Lower leg skin (tissue), 4 donors: ENCODE results near the gene GPN3. TPM values are rescaled to one million over a fixed set of nuclear protein-coding genes. Genes with fewer than 3 reads are reported as not detected.
A peak's percentile ranks its signal among the peaks of the same experiment; 100 is the strongest.

Experiments used
- DNase-seq, 2 donors: peaks; one replicate each; pipeline ENCODE4 v3.0.0-alpha.2; 2019; ENCODE audit warnings: low spot score in 2 of 2
- H3K4me3 ChIP-seq: fragments of 200-600 bp; sonication (generic); 2 replicates; pipeline ENCODE4 v1.5.1; 2017; ENCODE audit warnings: mild to moderate bottlenecking, low read depth; ENCODE audit not compliant: poor library complexity, severe bottlenecking
- POLR2A ChIP-seq, 2 donors: fragments of 450-650 bp; IDR thresholded peaks; one replicate each; pipeline ENCODE4 v1.6.1; 2016 to 2017; ENCODE audit warnings: antibody characterized with exemption in 2 of 2, mild to moderate bottlenecking in 1 of 2, moderate library complexity in 1 of 2
- WGBS, 2 donors: methylation state at CpG; one replicate each; pipeline ENCODE4 v1.1.5; 2018; 5-methylcytosine and 5-hydroxymethylcytosine counted together
- intact Hi-C: fragments of 100-400 bp; cut with DNase I; formaldehyde crosslinking; loops from one replicate; pipeline ENCODE4 v1.15.0; 2023; ENCODE audit warnings: low total_unique reads
- total RNA-seq, 4 donors: library from RNA; depleted of rRNA; stranded (reverse); fragments of >200 nt; gene quantifications; one replicate each; pipeline ENCODE4 v1.1.0, GENCODE V29; 2016
- TF ChIP-seq, protein P1 (sequence below), 3 donors: fragments of 450-650 bp; IDR thresholded peaks; one replicate each; pipeline ENCODE4 v1.5.1; 2016; ENCODE audit warnings: antibody characterized with exemption in 3 of 3, mild to moderate bottlenecking in 3 of 3, moderate library complexity in 2 of 3

Gene GPN3
- 10 to 100 TPM; 12.2 to 16.2 (median 14.5) TPM for total RNA-seq

DNA sequence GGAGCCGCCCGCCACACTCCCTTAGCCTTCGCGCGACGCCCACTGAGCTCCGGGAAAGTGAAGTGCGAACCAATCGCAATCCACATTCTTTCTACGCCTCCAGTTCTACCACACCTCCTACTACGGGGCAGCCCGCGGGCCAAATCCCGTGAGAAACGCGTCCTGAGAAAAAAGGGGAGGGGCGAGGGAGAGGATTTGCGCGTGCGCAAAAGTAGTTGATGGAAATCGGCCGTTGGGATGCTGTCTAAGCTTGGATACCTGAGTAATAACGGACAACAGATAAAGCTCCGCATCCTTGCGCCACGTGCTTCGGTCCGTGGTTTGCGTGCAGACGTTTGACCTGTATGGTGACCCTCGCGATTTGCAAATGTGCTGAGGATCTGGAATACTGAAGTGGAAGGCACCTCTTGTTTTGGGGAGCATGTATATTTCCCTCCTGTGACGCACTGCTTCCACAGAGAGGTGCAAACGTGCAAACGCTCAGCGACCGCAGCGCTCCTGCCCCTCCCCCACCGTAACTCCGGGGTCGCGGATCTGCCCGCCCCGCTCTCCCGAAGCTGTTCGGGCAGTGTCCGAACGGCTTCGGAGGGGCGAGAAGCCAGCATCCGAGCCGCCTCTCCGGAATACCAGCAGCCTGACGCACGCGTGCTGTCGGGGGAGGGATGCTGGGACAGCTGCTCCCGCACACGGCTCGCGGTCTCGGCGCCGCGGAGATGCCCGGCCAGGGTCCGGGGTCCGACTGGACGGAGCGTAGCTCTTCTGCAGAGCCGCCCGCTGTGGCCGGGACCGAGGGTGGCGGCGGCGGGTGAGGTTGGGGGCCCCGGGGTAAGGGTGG lies at the start of gene GPN3, which contains the start of gene FAM216A:
TSS of gene GPN3 (minus strand) at position 44 of the 835 bp plus-strand sequence. CDS start 54 bp downstream, outside the sequence.
TSS of gene FAM216A (plus strand) at position 632 of the 835 bp plus-strand sequence. CDS start at position 663, 31 bp downstream.
- intact Hi-C loops = loop anchor here (10.0 kb wide), 1 partner anchor 136 kb away; no protein-coding TSS in a partner anchor
- WGBS, 2 donors = 0% methylated on average over 77 to 78 of the region's 78 CpGs
- TF ChIP-seq, protein P1, sequence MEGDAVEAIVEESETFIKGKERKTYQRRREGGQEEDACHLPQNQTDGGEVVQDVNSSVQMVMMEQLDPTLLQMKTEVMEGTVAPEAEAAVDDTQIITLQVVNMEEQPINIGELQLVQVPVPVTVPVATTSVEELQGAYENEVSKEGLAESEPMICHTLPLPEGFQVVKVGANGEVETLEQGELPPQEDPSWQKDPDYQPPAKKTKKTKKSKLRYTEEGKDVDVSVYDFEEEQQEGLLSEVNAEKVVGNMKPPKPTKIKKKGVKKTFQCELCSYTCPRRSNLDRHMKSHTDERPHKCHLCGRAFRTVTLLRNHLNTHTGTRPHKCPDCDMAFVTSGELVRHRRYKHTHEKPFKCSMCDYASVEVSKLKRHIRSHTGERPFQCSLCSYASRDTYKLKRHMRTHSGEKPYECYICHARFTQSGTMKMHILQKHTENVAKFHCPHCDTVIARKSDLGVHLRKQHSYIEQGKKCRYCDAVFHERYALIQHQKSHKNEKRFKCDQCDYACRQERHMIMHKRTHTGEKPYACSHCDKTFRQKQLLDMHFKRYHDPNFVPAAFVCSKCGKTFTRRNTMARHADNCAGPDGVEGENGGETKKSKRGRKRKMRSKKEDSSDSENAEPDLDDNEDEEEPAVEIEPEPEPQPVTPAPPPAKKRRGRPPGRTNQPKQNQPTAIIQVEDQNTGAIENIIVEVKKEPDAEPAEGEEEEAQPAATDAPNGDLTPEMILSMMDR (IDR thresholded peaks at IDR 0.05) = no peak
- no peak for TF ChIP-seq POLR2A (IDR thresholded peaks at IDR 0.05)
- H3K4me3 ChIP-seq = peak within 1 kb of the TSS; percentile 53
- DNase-seq = peak; percentile 97 to 99

DNA sequence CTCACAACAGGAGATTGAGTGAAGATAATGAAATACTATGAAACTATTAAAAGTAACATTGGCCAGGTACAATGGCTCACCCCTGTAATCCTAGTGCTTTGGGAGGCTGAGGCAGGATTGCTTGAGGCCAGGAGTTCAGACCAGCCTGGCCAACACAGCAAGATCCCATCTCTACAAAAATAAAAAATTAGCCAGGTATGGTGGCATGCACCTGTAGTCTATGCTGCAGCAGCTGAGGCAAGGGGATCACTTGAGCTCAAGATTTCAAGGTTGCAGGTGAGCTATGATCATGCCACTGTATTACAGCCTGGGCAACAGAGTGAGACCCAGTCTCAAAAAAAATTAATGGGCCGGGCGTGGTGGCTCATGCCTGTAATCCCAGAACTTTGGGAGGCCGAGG lies 48.9 kb upstream of the GPN3 start:
- TF ChIP-seq POLR2A (IDR thresholded peaks at IDR 0.05) = no peak
- TF ChIP-seq, protein P1 (IDR thresholded peaks at IDR 0.05) = no peak
- H3K4me3 ChIP-seq = no peak overlapping the region
- intact Hi-C loops = no loop called here
- no peak for DNase-seq
- WGBS, 2 donors = 92 to 98% methylated on average over 3 of the region's 3 CpGs

DNA sequence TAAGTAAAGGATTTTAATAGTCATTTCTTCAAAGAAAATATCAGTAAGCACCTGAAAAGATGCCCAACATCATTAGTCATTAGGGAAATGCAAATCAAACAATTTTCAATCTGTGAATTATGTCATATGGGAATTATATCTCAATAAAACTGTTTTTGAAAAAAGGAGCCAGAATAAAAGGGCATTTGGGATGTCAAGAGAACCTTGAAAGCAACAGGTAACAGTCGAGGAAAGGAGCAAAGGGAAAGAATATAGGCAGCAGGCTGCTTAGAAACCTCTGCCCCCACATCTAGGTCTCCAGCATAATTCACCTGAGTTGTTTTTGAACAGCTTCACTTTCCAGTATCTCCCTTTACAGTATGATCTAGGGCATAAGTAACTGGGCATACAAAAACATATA lies 46.3 kb upstream of the GPN3 start:
- WGBS, 2 donors = 63 to 76% methylated on average over 1 of the region's 1 CpG
- DNase-seq = no peak
- intact Hi-C loops = loop anchor here (5.0 kb wide), 1 partner anchor 83 kb away; no protein-coding TSS in a partner anchor
- no peak for TF ChIP-seq POLR2A (IDR thresholded peaks at IDR 0.05)
- TF ChIP-seq, protein P1 (IDR thresholded peaks at IDR 0.05) = no peak
- H3K4me3 ChIP-seq = no peak overlapping the region

DNA sequence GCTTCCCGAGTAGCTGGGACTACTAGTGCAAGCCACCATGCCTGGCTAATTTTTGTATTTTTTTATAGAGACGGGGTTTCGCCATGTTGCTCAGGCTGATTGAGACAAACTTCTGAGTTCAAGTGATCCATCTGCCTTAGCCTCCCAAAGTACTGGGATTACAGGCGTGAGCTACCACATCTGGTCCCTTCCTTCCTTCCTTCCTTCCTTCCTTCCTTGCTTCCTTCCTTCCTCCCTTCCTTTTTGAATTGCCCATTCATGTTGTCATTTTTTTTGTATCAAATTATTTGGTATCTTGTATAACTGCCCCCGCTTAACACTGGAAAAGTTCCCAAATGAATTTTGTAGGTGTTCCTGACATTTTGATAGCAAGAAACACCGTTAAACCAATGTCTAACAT lies 45.8 kb upstream of the GPN3 start:
- TF ChIP-seq POLR2A (IDR thresholded peaks at IDR 0.05) = no peak
- WGBS, 2 donors = 77 to 78% methylated on average over 6 of the region's 6 CpGs
- no peak overlapping the region for H3K4me3 ChIP-seq
- no peak for DNase-seq
- intact Hi-C loops = loop anchor here (5.0 kb wide), 1 partner anchor 83 kb away; no protein-coding TSS in a partner anchor

DNA sequence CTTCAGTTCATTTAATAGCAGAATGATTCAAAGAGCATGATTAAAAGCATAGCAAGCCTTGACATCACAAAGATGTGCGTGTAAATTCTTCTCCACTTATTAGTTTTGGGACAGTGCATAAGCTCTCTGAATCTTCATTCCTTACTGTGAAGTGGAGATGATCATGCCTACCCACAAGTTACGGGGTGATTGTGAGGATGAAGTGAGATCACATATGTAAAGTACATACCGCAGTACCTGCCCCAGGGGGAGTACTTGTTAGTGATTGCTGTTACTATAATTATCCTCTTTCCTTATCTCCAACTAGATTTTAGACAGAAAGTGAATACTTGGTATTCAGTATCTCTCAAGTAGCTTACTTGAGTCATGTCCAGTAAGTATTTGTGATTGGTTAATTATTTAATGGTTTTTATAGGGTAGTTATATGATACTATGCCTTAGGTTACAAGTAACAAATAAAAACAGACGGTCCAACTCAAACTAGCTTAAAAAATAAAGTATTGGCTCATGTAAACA lies 40.1 kb upstream of the GPN3 start:
- DNase-seq = no peak
- H3K4me3 ChIP-seq = no peak overlapping the region
- intact Hi-C loops = no loop called here
- no peak for TF ChIP-seq POLR2A (IDR thresholded peaks at IDR 0.05)
- 71 to 82% methylated on average over 4 of the region's 4 CpGs for WGBS, 2 donors

DNA sequence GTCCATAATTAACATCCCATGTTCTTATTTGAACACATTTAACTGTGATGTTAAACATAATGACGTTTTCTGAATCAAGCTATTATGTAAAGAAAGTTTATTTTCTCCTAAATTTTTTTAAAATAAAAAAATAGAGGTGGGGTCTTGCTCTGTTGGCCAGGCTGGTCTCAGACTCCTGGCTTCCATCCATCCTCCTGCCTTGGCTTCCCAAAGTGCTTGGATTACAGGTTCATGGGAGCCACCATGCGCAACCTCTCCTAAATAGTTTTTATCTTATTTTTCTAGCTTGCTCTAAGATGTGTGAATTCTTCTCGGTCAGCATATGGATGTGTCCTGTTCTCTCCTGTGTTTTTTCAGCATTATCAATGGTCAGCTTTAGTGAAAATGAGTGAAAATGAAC lies 37.3 kb upstream of the GPN3 start:
- DNase-seq = no peak
- no peak for TF ChIP-seq POLR2A (IDR thresholded peaks at IDR 0.05)
- TF ChIP-seq, protein P1 (IDR thresholded peaks at IDR 0.05) = no peak
- H3K4me3 ChIP-seq = no peak overlapping the region
- 81% methylated on average over 3 of the region's 3 CpGs for WGBS, 2 donors
- intact Hi-C loops = no loop called here
